ENCODE data around the gene TIMM17B. TPM values are rescaled to one million over a fixed set of nuclear protein-coding genes. Genes with fewer than 3 reads are reported as not detected.

TIMM17B gene
- total RNA-seq, 1 donor from 2014 or later, result 70.6 TPM

DNA sequence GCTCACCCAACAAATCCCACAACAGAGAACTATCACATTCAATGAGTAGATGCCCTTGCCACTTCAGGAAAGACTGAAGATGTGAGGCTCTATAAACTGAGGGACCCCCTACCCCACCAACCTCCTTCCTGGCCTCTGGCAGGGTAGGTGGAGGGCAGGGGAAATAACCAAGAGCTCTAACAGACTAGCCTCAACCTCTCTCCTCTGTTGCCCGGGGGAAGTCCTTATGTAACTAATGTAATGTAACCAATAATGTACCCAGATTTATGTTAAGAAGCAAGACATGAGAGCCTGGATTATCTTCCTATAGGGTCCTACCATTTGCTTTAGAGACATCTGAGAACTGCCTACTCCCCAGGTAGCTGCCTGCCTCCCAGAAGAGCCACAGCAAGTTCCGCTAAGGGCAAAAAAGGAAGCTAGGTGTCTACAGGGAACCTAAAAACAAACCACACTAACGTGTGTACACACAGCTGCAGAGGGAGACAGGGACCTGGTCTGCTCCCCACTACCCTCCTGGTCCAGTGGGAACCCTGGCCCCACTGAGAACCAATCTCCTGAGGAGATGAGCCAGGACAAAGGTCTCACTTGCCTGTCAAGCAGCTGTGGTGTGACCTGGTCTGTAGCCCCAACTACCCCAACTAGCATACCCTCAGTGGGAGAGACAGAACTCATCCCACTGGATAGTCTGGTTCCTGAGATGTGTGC lies 42.1 kb upstream of the TIMM17B start:
- Mint-ChIP-seq H3K9me3 (ENCODE audit: unreplicated experiment) (no peaks in the 10 kb centered on the region), H3K27ac (ENCODE audit: unreplicated experiment) (no peak overlapping the region), H3K27me3 (ENCODE audit: unreplicated experiment) (peaks cover 4% of the 10 kb centered on the region)

DNA sequence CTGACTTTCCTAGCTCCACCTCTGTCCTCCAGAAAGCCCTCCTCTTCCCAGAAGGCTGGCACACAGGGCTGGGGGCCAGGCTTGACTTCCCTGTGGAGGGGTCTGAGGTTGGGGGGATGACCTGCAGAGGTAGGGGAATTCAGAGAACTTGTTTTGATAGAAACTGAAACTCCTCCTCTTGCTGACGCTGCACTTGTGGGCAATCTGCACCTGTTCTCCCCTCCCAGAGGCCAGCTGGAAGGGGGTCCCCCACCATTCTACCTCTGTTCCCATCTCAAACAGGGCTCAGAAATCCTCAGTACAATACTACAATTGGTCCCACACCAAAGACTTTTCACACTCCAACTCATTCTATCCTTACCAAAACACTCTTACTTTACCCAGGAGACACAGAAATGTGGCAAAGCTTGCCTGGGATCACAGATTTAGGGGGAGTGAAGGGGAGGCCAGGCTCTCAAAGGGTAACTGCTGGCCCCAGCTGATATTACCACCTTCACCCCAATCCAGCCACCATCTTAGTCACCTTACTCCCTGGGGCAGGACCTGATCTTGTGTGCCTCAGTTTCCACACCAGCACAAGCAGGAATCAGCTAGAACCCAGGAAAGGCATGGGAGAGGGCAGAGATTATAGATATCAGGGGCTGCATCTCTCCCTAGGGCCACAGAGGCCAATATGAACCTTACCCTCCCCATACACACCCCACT lies 41.3 kb upstream of the TIMM17B start:
- H3K27ac Mint-ChIP-seq (ENCODE audit: unreplicated experiment), result no peak overlapping the region
- DNase-seq (ENCODE audit: low spot score), result no peak
- peaks cover 4% of the 10 kb centered on the region for H3K27me3 Mint-ChIP-seq (ENCODE audit: unreplicated experiment)
- no peak for TF ChIP-seq CTCF (IDR thresholded peaks at IDR 0.05; ENCODE audit: unreplicated experiment)
- no peak overlapping the region for H3K4me3 Mint-ChIP-seq (ENCODE audit: unreplicated experiment)
- no peaks in the 10 kb centered on the region for H3K9me3 Mint-ChIP-seq (ENCODE audit: unreplicated experiment)
- peaks cover 20% of the 10 kb centered on the region for H3K36me3 Mint-ChIP-seq (ENCODE audit: low read depth, unreplicated experiment)
- H3K4me1 Mint-ChIP-seq (ENCODE audit: unreplicated experiment), result peaks cover 8% of the 10 kb centered on the region

More for the DNA sequence above, 42.1 kb upstream of the TIMM17B start:
- DNase-seq (ENCODE audit: low spot score), result no peak
- Mint-ChIP-seq H3K4me1 (ENCODE audit: unreplicated experiment) (peaks cover 8% of the 10 kb centered on the region), H3K4me3 (ENCODE audit: unreplicated experiment) (no peak overlapping the region), H3K36me3 (ENCODE audit: low read depth, unreplicated experiment) (peaks cover 20% of the 10 kb centered on the region)
- no peak for TF ChIP-seq CTCF (IDR thresholded peaks at IDR 0.05; ENCODE audit: unreplicated experiment)

DNA sequence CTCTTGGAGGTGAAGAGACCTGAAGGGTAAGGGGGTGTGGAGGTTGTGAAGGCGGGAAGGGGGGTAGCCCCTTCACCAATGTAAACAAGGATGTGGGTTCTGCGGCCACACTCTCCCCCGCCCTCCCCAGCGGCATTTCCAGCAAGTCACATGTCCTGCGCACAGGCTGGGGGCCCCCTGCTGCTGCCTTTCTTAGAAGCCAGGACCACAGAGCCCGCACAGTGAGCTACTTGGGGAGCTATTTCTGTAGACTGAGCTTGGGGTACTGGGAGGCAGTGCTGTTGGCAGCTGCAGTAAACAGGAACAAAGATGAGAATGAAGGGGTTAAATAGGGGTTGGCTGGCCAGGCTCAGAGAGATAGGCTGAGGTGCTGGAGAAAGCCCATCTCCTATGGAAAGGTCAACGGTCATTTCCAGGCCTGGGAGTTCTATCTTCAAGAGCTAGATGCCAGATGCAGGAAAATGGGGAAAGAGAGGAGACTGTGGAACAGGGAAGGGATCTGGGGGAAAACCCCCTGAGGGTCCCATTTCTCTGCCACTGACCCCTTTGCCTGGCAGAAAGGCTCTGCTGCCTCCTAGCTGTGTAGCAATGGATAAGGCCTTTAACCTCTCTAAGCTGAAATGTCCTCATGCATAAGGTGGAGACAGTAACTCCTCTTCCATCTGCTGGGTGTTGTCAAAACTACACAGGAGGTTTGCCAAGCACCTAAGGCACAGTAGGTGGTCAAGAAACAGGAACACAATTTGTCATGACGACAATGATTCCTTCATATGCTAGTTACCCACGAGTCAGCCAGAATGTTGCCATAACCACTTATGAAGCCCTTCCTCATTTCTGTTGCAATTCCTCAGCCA lies 39.7 kb upstream of the TIMM17B start:
- Mint-ChIP-seq H3K27me3 (ENCODE audit: unreplicated experiment) (peaks cover 2% of the 10 kb centered on the region), H3K36me3 (ENCODE audit: low read depth, unreplicated experiment) (peaks cover 19% of the 10 kb centered on the region), H3K27ac (ENCODE audit: unreplicated experiment) (no peak overlapping the region), H3K4me1 (ENCODE audit: unreplicated experiment) (peaks cover 8% of the 10 kb centered on the region), H3K4me3 (ENCODE audit: unreplicated experiment) (no peak overlapping the region), H3K9me3 (ENCODE audit: unreplicated experiment) (no peaks in the 10 kb centered on the region)
- no peak for DNase-seq (ENCODE audit: low spot score)
- no peak for TF ChIP-seq CTCF (IDR thresholded peaks at IDR 0.05; ENCODE audit: unreplicated experiment)

DNA sequence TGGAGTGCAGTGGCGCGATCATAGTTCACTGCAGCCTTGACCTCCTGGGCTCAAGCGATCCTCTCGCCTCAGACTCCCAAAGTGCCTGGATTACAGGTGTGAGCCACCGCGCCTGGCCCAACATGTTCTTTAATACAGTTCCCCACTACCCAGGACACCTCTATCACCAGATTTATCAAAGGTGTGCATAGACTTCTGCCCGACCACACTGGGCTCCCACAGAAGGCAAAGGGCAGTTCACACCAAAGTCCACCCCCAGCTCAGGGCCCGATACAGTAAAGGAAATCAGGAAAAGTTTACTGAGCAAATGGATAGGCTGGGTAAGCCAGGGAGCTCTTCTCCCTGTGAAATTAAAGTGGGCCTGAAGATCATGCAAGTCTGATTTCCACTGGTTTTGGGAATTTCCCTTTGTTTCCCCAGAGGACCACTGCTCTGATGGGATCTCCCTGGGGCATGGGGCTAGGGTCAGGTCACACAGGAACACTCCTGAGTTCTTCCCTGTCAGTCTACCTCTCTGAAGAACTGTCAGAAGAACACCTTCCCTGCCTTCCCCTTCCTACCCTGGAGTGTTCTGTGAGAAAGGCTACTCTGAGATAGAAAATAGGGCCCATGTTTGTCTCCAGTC lies 39.0 kb upstream of the TIMM17B start:
- TF ChIP-seq CTCF (IDR thresholded peaks at IDR 0.05; ENCODE audit: unreplicated experiment), result no peak
- H3K4me1 Mint-ChIP-seq (ENCODE audit: unreplicated experiment), result peaks cover 1% of the 10 kb centered on the region
- no peak overlapping the region for H3K27ac Mint-ChIP-seq (ENCODE audit: unreplicated experiment)
- no peaks in the 10 kb centered on the region for H3K27me3 Mint-ChIP-seq (ENCODE audit: unreplicated experiment)
- no peak overlapping the region for H3K4me3 Mint-ChIP-seq (ENCODE audit: unreplicated experiment)
- H3K9me3 Mint-ChIP-seq (ENCODE audit: unreplicated experiment), result no peaks in the 10 kb centered on the region
- peaks cover 12% of the 10 kb centered on the region for H3K36me3 Mint-ChIP-seq (ENCODE audit: low read depth, unreplicated experiment)
- DNase-seq (ENCODE audit: low spot score), result no peak
